ENCODE measurements around the gene PLAAT1.

DNA sequence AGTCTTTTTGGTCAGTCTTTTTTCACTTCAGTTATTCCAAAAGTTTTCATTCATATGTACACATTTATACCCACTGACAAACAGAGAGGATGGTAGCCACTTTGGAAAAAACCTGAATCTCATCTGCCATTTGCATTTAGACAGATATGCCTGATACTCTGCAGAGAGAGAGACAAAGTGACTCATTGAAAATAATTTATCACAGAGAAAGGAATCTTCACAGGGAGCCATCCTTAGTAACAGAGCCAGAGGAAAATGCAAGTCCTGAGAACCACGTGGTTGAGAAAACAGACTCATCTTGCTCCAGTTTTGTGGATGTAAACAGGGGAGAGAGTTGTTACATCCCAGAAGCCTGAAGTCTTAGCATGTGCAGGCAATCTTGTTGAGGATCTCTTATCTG, 28.2 kb upstream of the PLAAT1 start:
- no peak for TF ChIP-seq CTCF (IDR thresholded peaks at IDR 0.05; ENCODE audit: poor library complexity)
- no peak for TF ChIP-seq EZH2 (IDR thresholded peaks at IDR 0.05; ENCODE audit: borderline replicate concordance)
- no peak for TF ChIP-seq EZH2phosphoT487 (IDR thresholded peaks at IDR 0.05; ENCODE audit: low read depth, severe bottlenecking, unreplicated experiment)

All from hepatocyte (in vitro differentiated cells).